GM19397 (cell line): ENCODE results near the gene VPS13C.

Experiments
- ATAC-seq: cut with Tn5 transposase; IDR thresholded peaks from one replicate; pipeline ENCODE4 v1.9.1; 2021; ENCODE audit warnings: mild to moderate bottlenecking, moderate library complexity; ENCODE audit not compliant: unreplicated experiment

The VPS13C gene

GRCh38 chr15:61951949-61952348, 108.3 kb downstream of the VPS13C start:
- ATAC-seq = no peak

DNA sequence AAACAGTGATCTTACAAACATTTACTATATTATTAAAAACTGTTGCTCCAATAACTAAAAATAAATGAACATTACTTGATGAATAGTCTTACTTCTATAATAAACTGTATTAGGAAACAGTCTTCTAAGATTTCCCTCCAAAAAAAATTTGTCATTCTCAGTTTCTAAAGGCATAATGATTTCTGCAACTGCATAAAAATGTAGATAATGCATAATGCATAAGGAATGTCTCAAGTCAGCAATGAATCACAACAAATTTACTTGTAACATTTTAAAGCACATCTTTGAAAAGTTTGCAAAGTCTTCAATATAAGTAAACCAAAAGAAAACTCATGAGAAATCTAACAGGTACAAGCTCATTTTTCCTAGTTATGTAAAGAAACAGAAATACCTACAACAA, 113.5 kb downstream of the VPS13C start:
- ATAC-seq = no peak

DNA sequence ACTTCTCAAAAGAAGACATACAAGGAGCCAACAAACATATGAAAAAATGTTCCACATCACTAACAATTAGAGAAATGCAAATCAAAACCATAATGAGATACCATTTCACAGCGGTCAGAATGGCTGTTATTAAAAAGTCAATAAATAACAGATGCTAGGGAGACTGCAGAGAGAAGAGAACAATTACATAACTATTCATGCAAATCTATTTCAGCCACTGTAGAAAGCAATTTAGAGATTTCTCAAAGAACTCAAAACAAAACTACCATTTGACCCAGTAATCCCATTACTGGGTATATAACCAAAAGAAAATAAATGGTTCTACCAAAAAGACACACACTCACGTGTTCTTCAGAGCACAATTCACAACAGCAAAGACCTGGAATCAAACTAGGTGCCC, 116.3 kb downstream of the VPS13C start:
- no peak for ATAC-seq

DNA sequence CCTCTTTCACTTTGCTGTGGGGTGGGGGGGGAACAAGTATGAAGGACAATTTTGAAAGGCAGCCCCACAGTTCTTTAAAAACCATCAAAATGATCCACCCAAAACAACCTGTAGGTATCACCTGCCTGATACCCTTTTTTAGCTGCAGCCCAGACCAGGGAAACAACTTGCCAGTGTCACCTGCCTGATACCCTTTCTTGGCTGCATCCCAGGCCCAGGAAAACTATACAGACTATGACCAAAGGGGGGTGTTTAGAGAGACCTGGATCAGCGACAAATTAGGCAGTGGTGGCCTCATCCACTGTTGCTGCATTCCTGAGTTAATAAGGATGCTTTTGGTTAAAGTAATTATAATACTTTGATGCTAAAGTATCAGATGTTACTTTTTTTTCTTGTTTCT, 122.0 kb downstream of the VPS13C start:
- ATAC-seq = no peak

GRCh38 chr15:61936528-61937195, 123.6 kb downstream of the VPS13C start:
- no peak for ATAC-seq

GRCh38 chr15:61935493-61935892, 124.8 kb downstream of the VPS13C start:
- no peak for ATAC-seq

DNA sequence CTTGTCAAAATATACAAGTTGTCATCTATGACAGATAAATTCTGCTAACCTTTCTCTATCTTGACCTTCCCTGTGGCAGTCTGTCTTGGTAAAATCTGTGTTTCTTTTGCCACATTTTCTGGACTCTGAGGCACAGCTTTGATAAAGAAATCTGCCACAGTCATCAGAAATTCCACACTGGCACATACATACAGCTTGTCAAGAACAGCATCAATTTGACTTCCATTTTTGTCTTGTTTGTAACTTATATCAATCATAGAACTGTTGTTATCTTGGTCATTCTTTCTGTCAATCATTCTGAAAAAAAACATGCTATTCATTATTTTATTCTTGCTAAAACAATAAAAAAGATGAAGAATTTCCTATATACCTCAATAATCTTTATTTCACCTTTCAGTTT, 130.8 kb downstream of the VPS13C start:
- ATAC-seq = no peak

GRCh38 chr15:61923173-61923572, 137.1 kb downstream of the VPS13C start:
- ATAC-seq = no peak

DNA sequence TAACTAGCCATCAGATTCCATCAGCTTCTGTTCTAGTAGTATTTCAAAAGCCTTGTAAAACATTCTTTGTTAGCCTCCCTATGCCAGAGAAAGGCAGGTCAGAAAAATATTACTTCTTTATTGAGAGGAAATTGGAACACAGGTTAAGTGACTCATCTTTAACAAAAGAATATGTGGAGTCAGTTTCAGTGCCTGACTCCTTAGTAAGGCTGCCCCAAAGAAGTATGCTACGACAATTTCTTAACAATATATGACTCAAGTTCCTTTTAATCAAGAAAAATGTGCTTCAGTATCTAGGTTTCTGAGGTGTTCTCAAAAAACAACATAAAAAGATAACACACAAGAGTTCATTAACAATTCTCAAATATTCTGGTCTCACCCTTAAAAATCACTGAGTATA, 139.2 kb downstream of the VPS13C start:
- ATAC-seq = no peak

- no peak for ATAC-seq
Observed at GRCh38 chr15:61917457-61917856, 142.8 kb downstream of the VPS13C start.

- no peak for ATAC-seq
Observed at GRCh38 chr15:61916104-61916503, 144.1 kb downstream of the VPS13C start.

DNA sequence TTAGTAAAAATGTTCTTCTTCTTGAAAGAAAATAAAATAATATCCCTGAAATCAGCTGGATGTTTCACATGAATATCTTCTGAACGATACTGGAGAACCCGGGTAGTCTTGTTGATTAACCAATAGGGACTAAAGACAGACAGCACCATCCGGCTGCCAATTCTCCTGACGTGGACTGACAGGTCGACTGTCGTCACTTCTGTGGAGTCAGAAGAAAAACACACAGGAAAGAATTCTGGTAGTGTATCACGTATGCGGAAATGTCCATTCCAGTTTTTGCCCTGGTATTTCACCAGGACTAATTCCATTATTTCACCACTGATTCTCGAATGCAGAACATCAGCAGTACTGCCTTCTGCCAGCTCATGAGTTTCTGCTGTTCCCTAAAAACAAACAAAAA, 144.6 kb downstream of the VPS13C start:
- no peak for ATAC-seq

- no peak for ATAC-seq
Observed at GRCh38 chr15:61910839-61911369, 149.3 kb downstream of the VPS13C start.

DNA sequence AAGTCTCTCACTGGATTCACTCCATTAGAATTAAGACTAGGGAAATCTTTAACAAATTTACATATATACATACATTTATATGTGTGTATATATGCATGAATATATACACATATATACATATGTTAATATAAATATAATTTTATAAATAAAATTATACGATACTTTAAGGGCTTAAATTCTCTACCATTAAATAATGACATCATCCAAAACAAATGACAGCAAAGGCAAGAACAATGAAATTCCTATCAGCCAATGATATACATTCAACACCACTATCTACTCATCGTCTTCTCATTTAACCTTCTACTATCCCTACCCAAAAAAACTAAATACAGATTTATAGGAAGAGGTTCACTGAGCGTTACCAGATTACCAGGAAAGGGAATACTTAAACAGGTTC, 152.0 kb downstream of the VPS13C start:
- no peak for ATAC-seq

- no peak for ATAC-seq
Observed at GRCh38 chr15:61907753-61908086, 152.5 kb downstream of the VPS13C start.

GRCh38 chr15:61906961-61907752, 153.1 kb downstream of the VPS13C start:
- ATAC-seq = no peak

- ATAC-seq = no peak
Observed at GRCh38 chr15:61893146-61893545, 167.1 kb downstream of the VPS13C start.

GRCh38 chr15:61892140-61892539, 168.1 kb downstream of the VPS13C start:
- ATAC-seq = no peak

DNA sequence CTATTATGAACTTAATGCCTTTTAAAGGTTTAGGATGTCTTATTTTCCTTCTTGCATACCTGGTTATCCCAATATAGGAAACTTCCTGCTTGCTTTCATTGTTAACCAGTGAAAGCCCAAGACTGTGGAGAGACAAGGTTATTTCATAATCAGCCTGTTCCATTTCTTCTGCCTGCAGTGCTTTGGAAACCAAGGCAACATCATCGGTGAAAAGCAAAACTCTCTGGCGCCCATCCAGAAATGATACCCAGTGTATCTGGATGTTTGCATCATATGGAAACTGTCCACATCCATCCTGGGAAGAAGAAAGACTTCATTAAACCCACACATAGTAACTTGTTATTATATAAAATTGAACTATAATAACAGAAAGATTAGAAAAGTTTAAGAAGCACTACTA, 170.1 kb downstream of the VPS13C start:
- no peak for ATAC-seq

DNA sequence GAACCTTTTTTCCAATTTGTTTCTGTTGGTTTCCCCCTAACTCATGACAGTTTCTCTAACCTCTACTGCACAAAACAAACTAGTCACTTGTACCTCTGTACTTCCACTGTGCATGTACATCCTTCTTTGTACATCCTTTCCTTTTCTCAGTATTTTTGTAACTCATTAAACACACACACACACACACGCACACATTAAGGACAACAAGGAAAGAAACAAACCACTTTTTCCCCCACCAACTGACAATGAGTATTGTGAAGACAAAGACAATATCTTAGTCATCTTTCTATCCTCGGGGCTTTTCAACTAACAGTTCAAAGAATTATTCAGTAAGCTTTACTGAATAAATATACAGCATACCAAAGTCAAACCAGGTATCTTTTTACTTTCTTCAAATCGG, 170.5 kb downstream of the VPS13C start:
- ATAC-seq = no peak

DNA sequence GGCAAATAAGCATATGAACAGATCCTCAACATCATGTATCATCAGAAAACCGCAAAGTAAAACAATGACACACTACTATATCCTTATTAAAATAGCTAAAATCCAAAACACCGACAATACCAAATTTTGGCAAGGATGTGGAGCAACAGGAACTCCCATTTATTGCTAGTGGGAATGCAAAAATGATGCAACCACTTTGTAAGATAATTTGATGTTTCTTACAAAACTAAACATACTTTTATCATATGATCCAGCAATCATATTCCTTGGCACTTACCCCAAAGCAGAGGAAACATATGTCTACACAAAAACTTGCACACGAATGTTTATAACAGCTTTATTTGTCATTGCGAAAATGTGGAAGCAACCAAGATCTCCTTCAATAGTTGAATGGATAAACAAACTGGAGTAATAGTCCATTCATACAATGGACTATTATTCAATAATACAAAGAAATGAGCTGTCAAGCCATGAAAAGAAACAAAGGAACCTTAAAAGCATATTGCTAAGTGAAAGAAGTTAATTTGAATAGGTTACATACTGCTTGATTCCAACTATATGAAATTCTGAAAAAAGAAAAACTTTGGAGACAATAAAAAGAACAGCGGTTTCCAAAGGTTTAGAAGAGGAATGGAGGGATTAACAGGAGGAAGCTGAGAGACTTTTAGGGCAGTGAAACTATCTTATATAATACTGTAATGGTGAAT, 172.0 kb downstream of the VPS13C start:
- ATAC-seq = no peak

DNA sequence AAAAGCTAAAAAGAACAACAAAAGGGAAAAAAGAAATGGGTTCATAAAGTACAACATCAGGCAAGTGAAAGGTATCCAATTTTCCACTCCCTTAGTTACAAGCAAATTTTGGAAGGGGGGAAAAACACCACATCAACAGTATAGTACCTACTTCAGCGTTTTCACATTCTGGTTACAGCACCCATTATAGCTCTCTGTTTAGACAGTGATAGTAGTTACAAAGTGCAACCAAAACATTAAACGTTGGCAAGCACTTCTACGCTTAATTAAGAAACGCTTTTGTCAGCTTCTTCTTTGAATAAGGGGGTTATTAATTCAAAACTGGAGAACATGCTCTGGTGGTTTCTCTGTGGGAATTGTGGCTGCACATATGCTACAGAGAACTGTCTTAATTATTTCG, 180.2 kb downstream of the VPS13C start:
- no peak for ATAC-seq
